ENCODE data around the gene ABCC6. TPM values are rescaled to one million over a fixed set of nuclear protein-coding genes. Genes with fewer than 3 reads are reported as not detected.

ABCC6 gene
- total RNA-seq, 1 experiment from 2014 or later, result 44.6 TPM

- Mint-ChIP-seq H3K36me3 (ENCODE audit: insufficient read depth, unreplicated experiment) (peaks cover 52% of the 10 kb centered on the region), H3K27me3 (ENCODE audit: insufficient read depth, unreplicated experiment) (no peaks in the 10 kb centered on the region), H3K9me3 (ENCODE audit: unreplicated experiment) (no peaks in the 10 kb centered on the region), H3K27ac (ENCODE audit: unreplicated experiment) (no peak overlapping the region), H3K4me1 (ENCODE audit: low read depth, unreplicated experiment) (no peaks in the 10 kb centered on the region), H3K4me3 (ENCODE audit: unreplicated experiment) (no peak overlapping the region)
- no peak for TF ChIP-seq CTCF (IDR thresholded peaks at IDR 0.05; ENCODE audit: insufficient read depth in 1 of 2, low read depth in 1 of 2, low read length in 1 of 2, severe bottlenecking in 1 of 2, unreplicated experiment in 1 of 2)
- intact Hi-C loops (cut with micrococcal nuclease; ENCODE audit: unreplicated experiment), result no loop called here
- POLR2A ChIA-PET, result no interaction called here
- BruUV-seq (replicated peaks), result no TSS peak
- H3K4me1 ChIP-seq, result no peaks in the 10 kb centered on the region
- no peaks in the 10 kb centered on the region; the same call in 1 of the 2 replicates for H3K36me3 ChIP-seq (ENCODE audit: control insufficient read depth, insufficient read depth, low read length)
- no peaks in the 10 kb centered on the region for H3K9me3 ChIP-seq
- no peak for DNase-seq
- H3K4me3 ChIP-seq (ENCODE audit: low read depth, low read length), result no peak overlapping the region
- no peaks in the 10 kb centered on the region for H3K27me3 ChIP-seq (replicated peaks; ENCODE audit: control insufficient read depth, insufficient read depth, low read length)
- CTCF ChIA-PET, result no interaction called here
These were observed 110.2 kb downstream of the ABCC6 start for GRCh38 chr16:16113076-16113475.

GRCh38 chr16:16112450-16113053 lies 110.7 kb downstream of the ABCC6 start:
- no peak for TF ChIP-seq CTCF (IDR thresholded peaks at IDR 0.05; ENCODE audit: insufficient read depth in 1 of 2, low read depth in 1 of 2, low read length in 1 of 2, severe bottlenecking in 1 of 2, unreplicated experiment in 1 of 2)
- ChIA-PET POLR2A (no interaction called here), CTCF (interaction anchor here (0.6 kb wide), 1 partner anchor 15 kb away, joined by 3 read pairs; no protein-coding TSS in a partner anchor)
- no peaks in the 10 kb centered on the region for H3K4me1 ChIP-seq
- Mint-ChIP-seq H3K9me3 (ENCODE audit: unreplicated experiment) (no peaks in the 10 kb centered on the region), H3K36me3 (ENCODE audit: insufficient read depth, unreplicated experiment) (peaks cover 47% of the 10 kb centered on the region), H3K27ac (ENCODE audit: unreplicated experiment) (no peak overlapping the region), H3K4me1 (ENCODE audit: low read depth, unreplicated experiment) (no peaks in the 10 kb centered on the region), H3K27me3 (ENCODE audit: insufficient read depth, unreplicated experiment) (no peaks in the 10 kb centered on the region), H3K4me3 (ENCODE audit: unreplicated experiment) (no peak overlapping the region)
- H3K36me3 ChIP-seq (ENCODE audit: control insufficient read depth, insufficient read depth, low read length), result no peaks in the 10 kb centered on the region; the same call in 1 of the 2 replicates
- no peak for DNase-seq
- H3K9me3 ChIP-seq, result no peaks in the 10 kb centered on the region
- BruUV-seq (replicated peaks), result no TSS peak
- H3K27me3 ChIP-seq (replicated peaks; ENCODE audit: control insufficient read depth, insufficient read depth, low read length), result no peaks in the 10 kb centered on the region
- no peak overlapping the region for H3K4me3 ChIP-seq (ENCODE audit: low read depth, low read length)
- intact Hi-C loops (cut with micrococcal nuclease; ENCODE audit: unreplicated experiment), result no loop called here

- Histone ChIP-seq H3K4me1 (no peaks in the 10 kb centered on the region), H3K27me3 (replicated peaks; ENCODE audit: control insufficient read depth, insufficient read depth, low read length) (no peaks in the 10 kb centered on the region), H3K9me3 (no peaks in the 10 kb centered on the region), H3K36me3 (ENCODE audit: control insufficient read depth, insufficient read depth, low read length) (no peaks in the 10 kb centered on the region; the same call in 1 of the 2 replicates), H3K4me3 (ENCODE audit: low read depth, low read length) (no peak overlapping the region)
- no peaks in the 10 kb centered on the region for H3K9me3 Mint-ChIP-seq (ENCODE audit: unreplicated experiment)
- no peak overlapping the region for H3K27ac Mint-ChIP-seq (ENCODE audit: unreplicated experiment)
- intact Hi-C loops (cut with micrococcal nuclease; ENCODE audit: unreplicated experiment), result no loop called here
- CTCF ChIA-PET, result no interaction called here
- H3K36me3 Mint-ChIP-seq (ENCODE audit: insufficient read depth, unreplicated experiment), result peaks cover 39% of the 10 kb centered on the region
- H3K4me3 Mint-ChIP-seq (ENCODE audit: unreplicated experiment), result no peak overlapping the region
- DNase-seq, result no peak
- no TSS peak for BruUV-seq (replicated peaks)
- H3K27me3 Mint-ChIP-seq (ENCODE audit: insufficient read depth, unreplicated experiment), result no peaks in the 10 kb centered on the region
- POLR2A ChIA-PET, result no interaction called here
- H3K4me1 Mint-ChIP-seq (ENCODE audit: low read depth, unreplicated experiment), result no peaks in the 10 kb centered on the region
- no peak for TF ChIP-seq CTCF (IDR thresholded peaks at IDR 0.05; ENCODE audit: insufficient read depth in 1 of 2, low read depth in 1 of 2, low read length in 1 of 2, severe bottlenecking in 1 of 2, unreplicated experiment in 1 of 2)
These were observed 111.7 kb downstream of the ABCC6 start for GRCh38 chr16:16111639-16112038.

Data from Caco-2 (cell line).